CD4-positive, alpha-beta T cell (primary cell): ENCODE data around the gene TCF12. TPM values are rescaled to one million over a fixed set of nuclear protein-coding genes. Genes with fewer than 3 reads are reported as not detected.
A peak's percentile ranks its signal among the peaks of the same experiment; 100 is the strongest.

Experiments
- ATAC-seq: fragments of 200-7000 bp; cut with Tn5 transposase; one replicate; pipeline ENCODE4 v1.10.0; 2022; ENCODE audit warnings: mild to moderate bottlenecking; ENCODE audit not compliant: poor library complexity
- CTCF ChIA-PET: fragments of 350-600 bp; sonication (Branson Sonifier 250); formaldehyde crosslinking; loops from one replicate; lab custom pipeline; 2021; ENCODE audit warnings: antibody characterized with exemption, inconsistent platforms; lab: Charles Lee
- POLR2A ChIA-PET: fragments of 350-600 bp; sonication (Branson Sonifier 250); formaldehyde crosslinking; loops from one replicate; lab custom pipeline; 2021; ENCODE audit warnings: antibody characterized with exemption, inconsistent platforms; lab: Charles Lee
- DNase-seq, 14 experiments: peaks; one replicate each; pipeline ENCODE4 v3.0.0-alpha.2; 2013 to 2020; ENCODE audit warnings: mixed read lengths in 2 of 14
- H3K27ac ChIP-seq, 2 donors: one replicate each; pipeline versions ENCODE4 v1.5.1 to v1.7.0; 2013; ENCODE audit warnings: low read length in 2 of 2, low read depth in 1 of 2, mild to moderate bottlenecking in 1 of 2
- H3K27me3 ChIP-seq, 2 experiments: 1 replicate in 1 of 2; 2 replicates in 1 of 2; pipeline versions ENCODE4 v1.6.1 to v1.7.0; 2013; ENCODE audit warnings: low read length in 2 of 2, control low read depth in 1 of 2, mild to moderate bottlenecking in 1 of 2, moderate library complexity in 1 of 2; ENCODE audit not compliant: insufficient read depth in 2 of 2, control insufficient read depth in 1 of 2
- H3K36me3 ChIP-seq: one replicate; pipeline ENCODE4 v1.6.1; 2013; ENCODE audit warnings: low read length, control low read depth; ENCODE audit not compliant: insufficient read depth
- H3K4me1 ChIP-seq: one replicate; pipeline ENCODE4 v1.6.1; 2013; ENCODE audit warnings: low read length, control low read depth; ENCODE audit not compliant: insufficient read depth
- H3K4me3 ChIP-seq: one replicate; pipeline ENCODE4 v1.5.1; 2013; ENCODE audit warnings: mild to moderate bottlenecking, low read length, moderate library complexity
- H3K9me3 ChIP-seq, 2 experiments: 1 replicate in 1 of 2; 2 replicates in 1 of 2; pipeline versions ENCODE4 v1.6.1 to v1.7.0; 2013; ENCODE audit warnings: low read length in 2 of 2, mild to moderate bottlenecking in 2 of 2, control low read depth in 1 of 2, moderate library complexity in 1 of 2; ENCODE audit not compliant: control insufficient read depth in 1 of 2, insufficient read depth in 1 of 2
- H3K27ac Mint-ChIP-seq: one replicate; pipeline ENCODE4 v1.8.0; 2020; ENCODE audit warnings: mixed read lengths
- H3K27me3 Mint-ChIP-seq: one replicate; pipeline ENCODE4 v1.8.0; 2021; ENCODE audit warnings: mixed read lengths
- H3K36me3 Mint-ChIP-seq: one replicate; pipeline ENCODE4 v1.8.0; 2021; ENCODE audit warnings: low read depth, mixed read lengths
- H3K4me1 Mint-ChIP-seq: one replicate; pipeline ENCODE4 v1.8.0; 2021; ENCODE audit warnings: low read depth, mixed read lengths
- H3K4me3 Mint-ChIP-seq: one replicate; pipeline ENCODE4 v1.8.0; 2020; ENCODE audit warnings: mild to moderate bottlenecking, mixed read lengths
- H3K9me3 Mint-ChIP-seq: one replicate; pipeline ENCODE4 v1.8.0; 2020; ENCODE audit warnings: mixed read lengths
- intact Hi-C, 2 experiments: fragments of 100-400 bp; cut with DNase I in 1 of 2; cut with micrococcal nuclease in 1 of 2; formaldehyde crosslinking; loops; one replicate each; pipeline versions ENCODE4 v1.15.1 to v1.9.0; 2023 to 2025; cut with DNase I, micrococcal nuclease
- total RNA-seq, 174 experiments: library from RNA in 2 of 174; stranded (reverse) in 2 of 174; gene quantifications; one replicate each; pipeline ENCODE4 v1.2.3 and lab custom pipeline; 2021 to 2026
- TF ChIP-seq, protein P1 (sequence below): fragments of 200-600 bp; IDR thresholded peaks from one replicate; pipeline ENCODE4 v1.8.0; 2022; ENCODE audit warnings: antibody characterized with exemption, mild to moderate bottlenecking

The TCF12 gene
- total RNA-seq, 2 experiments from 2014 or later = 54.0 TPM

GRCh38 chr15:56894601-56895000, 23.8 kb upstream of the TCF12 start:
- H3K36me3 ChIP-seq = no peaks in the 10 kb centered on the region
- TF ChIP-seq, protein P1, sequence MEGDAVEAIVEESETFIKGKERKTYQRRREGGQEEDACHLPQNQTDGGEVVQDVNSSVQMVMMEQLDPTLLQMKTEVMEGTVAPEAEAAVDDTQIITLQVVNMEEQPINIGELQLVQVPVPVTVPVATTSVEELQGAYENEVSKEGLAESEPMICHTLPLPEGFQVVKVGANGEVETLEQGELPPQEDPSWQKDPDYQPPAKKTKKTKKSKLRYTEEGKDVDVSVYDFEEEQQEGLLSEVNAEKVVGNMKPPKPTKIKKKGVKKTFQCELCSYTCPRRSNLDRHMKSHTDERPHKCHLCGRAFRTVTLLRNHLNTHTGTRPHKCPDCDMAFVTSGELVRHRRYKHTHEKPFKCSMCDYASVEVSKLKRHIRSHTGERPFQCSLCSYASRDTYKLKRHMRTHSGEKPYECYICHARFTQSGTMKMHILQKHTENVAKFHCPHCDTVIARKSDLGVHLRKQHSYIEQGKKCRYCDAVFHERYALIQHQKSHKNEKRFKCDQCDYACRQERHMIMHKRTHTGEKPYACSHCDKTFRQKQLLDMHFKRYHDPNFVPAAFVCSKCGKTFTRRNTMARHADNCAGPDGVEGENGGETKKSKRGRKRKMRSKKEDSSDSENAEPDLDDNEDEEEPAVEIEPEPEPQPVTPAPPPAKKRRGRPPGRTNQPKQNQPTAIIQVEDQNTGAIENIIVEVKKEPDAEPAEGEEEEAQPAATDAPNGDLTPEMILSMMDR = no peak
- Mint-ChIP-seq H3K4me3 (no peak overlapping the region), H3K27ac (no peak overlapping the region), H3K36me3 (no peaks in the 10 kb centered on the region), H3K27me3 (no peaks in the 10 kb centered on the region), H3K9me3 (no peaks in the 10 kb centered on the region), H3K4me1 (no peaks in the 10 kb centered on the region)
- POLR2A ChIA-PET = no interaction called here
- intact Hi-C loops = no loop called here
- no peak for ATAC-seq
- H3K4me3 ChIP-seq = no peak overlapping the region
- H3K27me3 ChIP-seq = no peaks in the 10 kb centered on the region
- no peaks in the 10 kb centered on the region for H3K9me3 ChIP-seq
- CTCF ChIA-PET = no interaction called here
- DNase-seq = no peak
- H3K4me1 ChIP-seq = no peaks in the 10 kb centered on the region
- no peak overlapping the region for H3K27ac ChIP-seq

GRCh38 chr15:56901931-56902330, 16.5 kb upstream of the TCF12 start:
- H3K9me3 ChIP-seq = no peaks in the 10 kb centered on the region
- Mint-ChIP-seq H3K4me3 (no peak overlapping the region), H3K36me3 (peaks cover 1% of the 10 kb centered on the region), H3K9me3 (no peaks in the 10 kb centered on the region), H3K4me1 (peaks cover 11% of the 10 kb centered on the region), H3K27me3 (no peaks in the 10 kb centered on the region), H3K27ac (no peak overlapping the region)
- no peaks in the 10 kb centered on the region for H3K27me3 ChIP-seq
- ATAC-seq (no peak), DNase-seq (no peak)
- H3K27ac ChIP-seq = no peak overlapping the region
- intact Hi-C loops = no loop called here
- ChIA-PET CTCF (no interaction called here), POLR2A (no interaction called here)
- H3K4me3 ChIP-seq = no peak overlapping the region
- no peaks in the 10 kb centered on the region for H3K36me3 ChIP-seq
- no peaks in the 10 kb centered on the region for H3K4me1 ChIP-seq
- TF ChIP-seq, protein P1 = no peak

- peaks cover 4% of the 10 kb centered on the region for H3K36me3 Mint-ChIP-seq
- Histone ChIP-seq H3K36me3 (no peaks in the 10 kb centered on the region), H3K4me3 (peak overlapping the region; percentile 39), H3K9me3 (no peaks in the 10 kb centered on the region), H3K27ac (no peak overlapping the region), H3K27me3 (no peaks in the 10 kb centered on the region), H3K4me1 (no peaks in the 10 kb centered on the region)
- no peaks in the 10 kb centered on the region for H3K27me3 Mint-ChIP-seq
- H3K4me1 Mint-ChIP-seq = peaks cover 18% of the 10 kb centered on the region
- ATAC-seq = no peak
- POLR2A ChIA-PET = interaction anchor here (2.3 kb wide), 1 partner anchor 12 kb away, joined by 17 read pairs; the partner anchor contains the start of gene TCF12
- DNase-seq = no peak
- no peak overlapping the region for H3K27ac Mint-ChIP-seq
- peak overlapping the region; percentile 62 for H3K4me3 Mint-ChIP-seq
- CTCF ChIA-PET = no interaction called here
- TF ChIP-seq, protein P1 = no peak
- H3K9me3 Mint-ChIP-seq = no peaks in the 10 kb centered on the region
- intact Hi-C loops = no loop called here
Measured at GRCh38 chr15:56906766-56907165, 11.7 kb upstream of the TCF12 start.
